GM18909 (cell line): Measurements from ENCODE around the gene RACGAP1.

ENCODE experiments used
- ATAC-seq: cut with Tn5 transposase; IDR thresholded peaks from one replicate; pipeline ENCODE4 v1.9.1; 2021; ENCODE audit warnings: mild to moderate bottlenecking; ENCODE audit not compliant: unreplicated experiment, poor library complexity

Gene RACGAP1

GRCh38 chr12:50056639-50056976 lies 31.3 kb upstream of the RACGAP1 start:
- no peak for ATAC-seq

- peak; percentile 58 for ATAC-seq
Measured at GRCh38 chr12:50055831-50056638, 30.7 kb upstream of the RACGAP1 start.

GRCh38 chr12:50053583-50053982 lies 28.3 kb upstream of the RACGAP1 start:
- no peak for ATAC-seq

GRCh38 chr12:50052964-50053363 lies 27.7 kb upstream of the RACGAP1 start:
- ATAC-seq: no peak

GRCh38 chr12:50052544-50052943 lies 27.2 kb upstream of the RACGAP1 start:
- no peak for ATAC-seq

- ATAC-seq: no peak
Measured at GRCh38 chr12:50051101-50051806, 26.0 kb upstream of the RACGAP1 start.

GRCh38 chr12:50050410-50051098 lies 25.3 kb upstream of the RACGAP1 start:
- ATAC-seq: no peak

GRCh38 chr12:50050119-50050385 lies 24.8 kb upstream of the RACGAP1 start:
- no peak for ATAC-seq

- ATAC-seq: no peak
Measured at GRCh38 chr12:50049254-50050118, 24.2 kb upstream of the RACGAP1 start.

GRCh38 chr12:50047693-50048250 lies 22.5 kb upstream of the RACGAP1 start:
- no peak for ATAC-seq

GRCh38 chr12:50043854-50044253 lies 18.6 kb upstream of the RACGAP1 start:
- ATAC-seq: no peak

GRCh38 chr12:50043308-50043707 lies 18.0 kb upstream of the RACGAP1 start:
- ATAC-seq: no peak

- no peak for ATAC-seq
Measured at GRCh38 chr12:50042693-50043092, 17.4 kb upstream of the RACGAP1 start.

GRCh38 chr12:50041962-50042361 lies 16.7 kb upstream of the RACGAP1 start:
- ATAC-seq: no peak

GRCh38 chr12:50041062-50041860 lies 16.0 kb upstream of the RACGAP1 start:
- no peak for ATAC-seq

GRCh38 chr12:50040657-50041056 lies 15.4 kb upstream of the RACGAP1 start:
- ATAC-seq: no peak

- ATAC-seq: no peak
Measured at GRCh38 chr12:50039151-50039835, 14.0 kb upstream of the RACGAP1 start.

GRCh38 chr12:50038336-50038735 lies 13.0 kb upstream of the RACGAP1 start:
- no peak for ATAC-seq
